GM19452 (cell line): ENCODE results near the gene MBNL2.

ENCODE experiments used
- ATAC-seq: cut with Tn5 transposase; IDR thresholded peaks from one replicate; pipeline ENCODE4 v1.9.1; 2021; ENCODE audit not compliant: unreplicated experiment

Gene MBNL2, protein sequence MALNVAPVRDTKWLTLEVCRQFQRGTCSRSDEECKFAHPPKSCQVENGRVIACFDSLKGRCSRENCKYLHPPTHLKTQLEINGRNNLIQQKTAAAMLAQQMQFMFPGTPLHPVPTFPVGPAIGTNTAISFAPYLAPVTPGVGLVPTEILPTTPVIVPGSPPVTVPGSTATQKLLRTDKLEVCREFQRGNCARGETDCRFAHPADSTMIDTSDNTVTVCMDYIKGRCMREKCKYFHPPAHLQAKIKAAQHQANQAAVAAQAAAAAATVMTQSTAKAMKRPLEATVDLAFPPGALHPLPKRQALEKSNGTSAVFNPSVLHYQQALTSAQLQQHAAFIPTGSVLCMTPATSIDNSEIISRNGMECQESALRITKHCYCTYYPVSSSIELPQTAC

DNA sequence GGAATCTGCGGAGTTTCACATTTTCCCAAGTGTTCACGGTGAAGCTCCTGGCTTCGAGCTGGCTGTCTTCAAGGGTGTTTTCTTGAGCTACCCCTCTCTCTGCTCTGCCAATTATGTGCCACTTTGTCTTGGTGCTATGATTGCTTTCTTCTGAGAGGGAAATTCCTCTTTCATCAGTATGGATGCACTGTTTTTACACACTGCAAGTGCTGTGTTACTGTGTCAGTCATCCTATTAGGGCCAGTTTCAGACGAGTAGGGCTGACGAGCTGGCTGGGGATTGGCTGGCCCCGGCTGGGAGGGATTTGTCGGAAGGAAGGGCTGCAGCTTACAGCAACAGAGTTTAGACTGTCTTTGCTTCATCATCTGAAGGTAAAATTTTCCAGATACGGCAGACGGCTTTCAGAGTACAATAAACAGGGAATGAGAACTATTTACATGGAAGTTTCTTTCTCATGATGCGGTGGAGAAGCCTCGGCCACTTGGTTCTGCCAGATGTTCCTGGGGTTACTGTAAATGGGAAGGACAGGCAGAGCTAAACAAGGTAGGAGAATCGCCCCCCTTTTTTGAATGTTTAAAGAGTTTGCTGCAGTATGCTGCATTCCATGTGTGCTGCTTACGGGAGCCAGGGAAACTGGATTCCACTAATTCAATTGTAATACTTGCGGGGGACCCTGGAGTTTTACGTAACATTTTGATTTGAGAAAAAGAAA lies at the start of gene MBNL2:
MBNL2 (plus strand) TSS at position 345 of the 712 bp plus-strand sequence. CDS start 53,903 bp downstream, outside the sequence.
- peak; percentile 94 for ATAC-seq

DNA sequence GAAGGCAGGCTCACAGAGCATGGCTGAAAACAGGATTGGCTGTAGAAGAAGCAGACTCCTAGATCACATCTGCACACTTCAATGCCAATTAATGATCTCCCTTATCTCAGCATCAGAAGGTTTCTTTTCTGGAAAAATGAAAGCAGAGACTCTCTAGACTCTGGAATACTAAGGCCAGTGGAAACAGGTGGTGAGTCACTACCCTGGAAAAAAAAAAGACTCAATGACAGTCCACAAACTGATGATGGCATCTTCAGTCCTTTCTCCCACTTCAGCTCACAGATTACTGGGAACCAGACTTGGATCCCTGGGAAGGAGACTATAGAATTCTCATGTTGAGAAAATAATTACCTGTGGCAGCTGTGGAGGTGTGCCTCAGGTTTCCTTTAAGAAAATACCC lies 47.5 kb upstream of the MBNL2 start:
- no peak for ATAC-seq

DNA sequence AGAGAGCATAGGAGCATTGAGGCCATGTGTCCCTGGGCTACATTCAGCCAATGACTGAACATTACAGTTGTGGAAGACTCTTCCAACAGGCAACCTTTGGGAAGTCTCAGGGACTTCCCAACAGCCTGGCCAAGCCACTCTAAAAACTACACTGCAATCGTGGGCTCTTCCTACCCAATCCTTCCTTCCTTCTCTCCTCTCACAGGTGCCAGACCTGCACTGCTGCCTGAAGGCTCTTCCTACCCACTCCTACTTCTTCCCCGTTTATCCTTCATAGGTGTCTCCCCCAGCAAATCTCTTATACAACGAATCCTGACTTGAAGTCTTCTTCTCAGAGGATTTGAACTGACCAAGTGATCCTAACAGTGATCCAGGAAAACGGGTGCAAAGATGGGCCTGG lies 47.1 kb upstream of the MBNL2 start:
- no peak for ATAC-seq

DNA sequence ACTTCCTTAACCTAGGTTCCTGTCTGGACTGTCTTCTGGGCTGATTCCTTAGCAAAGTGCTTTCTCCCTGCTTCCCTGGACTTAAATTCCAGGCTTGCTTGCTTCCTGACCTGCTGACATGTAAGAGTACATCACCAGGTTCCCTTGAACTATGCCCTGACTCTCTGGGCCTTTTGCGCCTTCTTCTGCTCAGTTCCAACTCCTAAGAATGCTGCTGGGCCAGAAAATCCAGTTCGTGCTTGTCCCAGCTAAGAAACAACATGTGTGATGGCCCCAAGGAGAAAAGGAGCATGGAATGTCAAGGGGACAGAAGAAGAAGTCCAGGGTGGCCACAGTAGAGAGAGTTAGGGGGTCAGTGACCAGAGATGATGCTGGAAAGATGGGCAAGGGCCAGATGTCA lies 42.6 kb upstream of the MBNL2 start:
- ATAC-seq, result no peak

DNA sequence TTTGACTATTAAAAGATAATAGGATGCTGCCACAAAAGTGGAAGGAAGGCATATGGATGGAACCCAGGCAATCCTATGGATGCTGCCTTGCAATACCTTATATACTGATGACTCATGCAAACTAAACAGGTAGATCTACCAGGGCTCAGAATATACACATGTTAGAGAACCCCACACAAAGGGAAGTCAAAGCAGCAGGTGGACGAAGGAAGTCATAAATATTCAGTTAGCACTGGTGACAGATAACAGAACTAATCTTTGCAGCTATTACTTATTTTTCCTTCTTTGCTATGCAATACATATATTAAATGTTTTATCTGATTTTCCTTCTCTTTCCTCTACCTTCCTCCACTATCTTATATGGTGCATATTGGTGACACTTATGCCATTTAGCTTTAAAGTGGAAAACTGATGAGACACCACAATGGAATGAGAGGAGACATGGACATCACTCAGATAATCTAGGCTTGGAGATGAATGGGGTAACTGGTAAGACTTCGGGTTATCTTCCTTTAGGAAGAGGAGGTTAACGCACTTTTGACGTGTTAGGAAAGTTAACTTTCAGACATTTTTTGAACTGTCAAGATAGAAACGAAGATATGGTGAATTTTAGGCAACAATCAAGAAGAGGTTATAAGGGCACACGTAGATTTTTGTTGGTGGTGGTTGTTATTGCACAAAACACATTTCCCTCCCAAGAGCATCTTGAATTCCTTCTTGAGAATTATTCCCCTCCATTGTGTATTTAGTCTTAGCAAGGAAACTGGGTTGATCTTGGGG lies 39.8 kb upstream of the MBNL2 start:
- no peak for ATAC-seq

DNA sequence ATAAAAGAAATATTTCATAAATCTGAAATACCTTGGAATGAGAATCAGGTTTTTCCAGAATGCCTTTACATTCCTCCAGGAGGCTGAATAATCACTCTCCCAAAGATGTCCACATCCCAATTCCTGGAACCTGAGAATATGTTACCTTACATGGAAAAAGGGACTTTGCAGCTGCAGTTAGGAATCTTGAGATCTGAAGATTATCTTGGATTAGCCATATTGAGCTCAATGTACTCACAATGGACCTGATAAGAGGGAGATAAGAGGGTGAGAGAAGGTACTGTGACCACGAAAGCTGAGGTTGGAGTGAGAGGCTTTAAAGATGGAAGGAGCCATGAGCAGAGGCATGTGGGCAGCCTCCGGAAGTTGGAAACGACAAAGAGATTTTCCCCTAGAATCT lies 36.8 kb upstream of the MBNL2 start:
- no peak for ATAC-seq

DNA sequence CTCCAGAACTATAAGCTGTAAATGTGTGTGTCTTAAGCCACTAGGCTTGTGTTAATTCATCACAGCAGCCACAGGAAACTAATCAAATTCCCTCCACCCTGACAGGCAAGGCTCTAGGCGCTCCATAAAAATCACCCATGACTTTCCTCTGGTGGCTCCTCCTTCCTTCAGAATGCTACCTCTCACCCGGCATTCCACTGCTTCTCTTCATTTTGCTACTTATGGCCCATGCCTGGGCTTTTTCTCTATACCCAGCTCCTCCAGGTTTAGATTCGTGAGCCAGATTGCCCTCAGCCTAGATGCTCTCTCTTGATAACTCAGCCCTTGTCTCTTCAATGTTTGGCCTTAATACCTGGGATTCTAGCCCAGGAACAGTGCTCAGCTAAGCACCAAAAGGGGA lies 36.4 kb upstream of the MBNL2 start:
- no peak for ATAC-seq

DNA sequence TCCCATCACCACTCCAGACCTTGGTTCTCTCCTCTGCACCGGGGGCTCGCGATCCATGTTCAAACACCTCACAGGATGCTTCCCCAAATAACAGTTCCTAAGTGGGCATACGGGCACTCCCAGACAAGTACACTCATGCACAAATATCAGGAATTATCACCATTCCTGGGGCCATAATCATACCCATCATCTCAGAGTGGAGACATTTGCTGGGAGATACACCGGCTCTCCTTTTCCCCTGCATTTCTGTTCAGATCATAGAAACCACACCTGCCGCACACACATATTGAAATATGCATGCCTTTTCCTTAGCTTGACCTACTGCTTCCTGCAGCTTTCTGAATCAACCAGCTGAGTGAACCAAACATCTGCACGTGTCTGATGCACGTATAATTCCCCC lies 33.9 kb upstream of the MBNL2 start:
- no peak for ATAC-seq

DNA sequence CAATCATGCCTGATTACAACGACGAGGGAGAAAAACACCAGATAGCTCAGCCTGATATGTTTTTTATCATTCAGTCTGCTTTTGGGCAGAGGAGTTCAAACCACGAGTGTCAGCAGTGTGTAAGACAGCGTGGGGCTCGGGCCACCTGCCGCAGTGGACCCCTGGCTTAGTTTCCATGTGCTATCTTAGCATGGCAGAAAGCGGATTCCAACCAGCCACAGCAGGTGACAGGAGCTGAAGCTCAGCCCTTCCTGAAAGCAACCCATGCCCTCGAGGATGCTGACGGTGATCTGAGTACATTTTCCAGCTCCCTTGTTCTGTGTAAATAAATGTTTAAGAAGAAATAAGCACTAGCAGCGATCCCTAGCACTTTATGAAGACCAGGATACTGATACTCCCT lies 32.2 kb upstream of the MBNL2 start:
- ATAC-seq, result no peak

DNA sequence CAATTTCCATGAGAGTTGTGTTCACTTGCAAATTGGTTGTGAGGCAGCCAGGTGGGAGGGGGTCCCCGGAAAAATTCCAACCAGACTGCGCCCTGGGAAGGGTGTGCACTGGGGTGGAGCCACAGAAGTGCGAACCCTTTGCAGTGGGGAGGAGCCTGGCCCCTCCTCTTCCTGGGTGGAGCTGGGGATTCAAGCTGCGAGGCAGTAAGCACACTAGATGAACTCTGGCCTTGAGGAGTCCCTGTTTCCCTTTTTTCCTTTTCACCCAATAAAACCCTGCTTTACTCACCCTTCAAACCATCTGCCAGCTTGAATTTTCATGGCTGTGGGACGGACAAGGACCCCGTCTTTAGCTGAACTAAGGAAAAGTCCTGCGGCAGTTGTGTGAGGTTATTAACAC lies 31.0 kb upstream of the MBNL2 start:
- ATAC-seq, result no peak

DNA sequence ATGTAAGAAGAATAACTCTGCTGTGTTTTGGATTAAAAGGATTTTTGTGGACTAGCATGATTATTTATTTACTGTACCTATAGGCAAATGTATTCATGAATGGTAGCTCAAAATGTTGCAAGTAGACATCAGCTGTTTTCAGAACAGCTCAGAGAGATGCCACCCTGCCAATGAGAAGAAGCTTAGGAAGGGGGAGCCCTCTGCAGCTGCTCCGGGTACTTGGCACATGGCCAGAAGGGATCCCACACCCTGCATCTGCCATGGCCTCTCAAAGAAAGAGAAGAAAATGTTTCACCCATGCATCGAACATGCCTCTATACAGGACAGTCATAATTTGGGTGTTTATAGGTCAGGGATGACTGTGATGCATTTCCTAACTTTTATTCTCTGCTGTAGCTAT lies 30.5 kb upstream of the MBNL2 start:
- no peak for ATAC-seq

DNA sequence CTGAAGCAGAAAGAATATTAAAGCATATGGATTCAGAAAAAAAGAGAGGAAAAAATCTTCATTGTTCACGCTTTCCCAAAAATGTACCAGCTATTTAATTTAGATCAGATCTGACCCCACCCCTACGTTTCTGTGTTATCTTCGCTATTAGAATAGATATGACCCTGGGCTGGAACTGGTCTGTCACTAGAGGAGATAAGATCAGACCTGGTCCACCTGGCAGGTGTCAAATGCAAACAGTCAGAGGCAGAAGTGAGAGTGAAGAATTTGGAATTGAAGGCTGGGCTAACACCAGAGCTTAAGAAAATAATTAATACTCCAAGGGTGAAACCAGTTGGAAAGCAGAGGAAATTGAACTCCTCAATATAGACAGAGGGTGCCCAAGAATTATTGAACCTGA lies 30.0 kb upstream of the MBNL2 start:
- no peak for ATAC-seq

DNA sequence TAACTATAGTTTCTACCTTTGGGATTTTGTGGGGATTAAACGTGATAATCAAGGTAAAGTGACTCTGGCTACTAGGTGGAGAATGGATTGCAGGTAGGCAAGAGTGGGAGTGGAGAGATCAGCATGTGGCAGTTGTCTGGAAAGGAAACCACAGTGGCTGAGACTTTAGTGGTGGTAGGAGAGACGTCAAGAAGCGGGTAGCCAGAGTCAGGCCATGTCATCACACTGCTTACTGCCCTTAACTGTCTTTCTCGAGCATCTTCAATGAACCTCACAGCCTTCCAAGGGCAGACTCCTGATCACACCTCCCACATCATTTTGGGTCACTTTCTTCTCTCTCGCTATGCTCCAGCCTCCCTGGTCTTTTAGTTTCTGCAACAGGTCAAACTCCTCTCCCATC lies 28.6 kb upstream of the MBNL2 start:
- ATAC-seq, result no peak

DNA sequence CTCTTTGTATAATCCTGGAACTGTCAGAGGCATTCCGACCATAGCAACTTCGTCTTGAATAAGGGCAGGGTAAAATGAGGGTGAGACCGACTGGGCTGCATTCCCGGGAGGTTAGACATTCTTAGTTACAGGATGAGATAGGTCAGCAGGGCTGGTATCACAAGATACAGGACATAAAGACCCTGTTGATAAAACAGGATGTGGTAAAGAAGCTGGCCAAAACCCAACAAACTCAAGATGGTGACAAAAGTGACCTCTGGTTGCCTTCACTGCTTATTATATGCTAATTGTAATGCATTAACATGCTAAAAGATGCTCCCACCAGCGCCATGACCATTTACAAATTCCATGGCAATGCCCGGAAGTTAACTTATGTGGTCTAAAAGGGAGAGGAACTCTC lies 27.7 kb upstream of the MBNL2 start:
- ATAC-seq, result no peak

DNA sequence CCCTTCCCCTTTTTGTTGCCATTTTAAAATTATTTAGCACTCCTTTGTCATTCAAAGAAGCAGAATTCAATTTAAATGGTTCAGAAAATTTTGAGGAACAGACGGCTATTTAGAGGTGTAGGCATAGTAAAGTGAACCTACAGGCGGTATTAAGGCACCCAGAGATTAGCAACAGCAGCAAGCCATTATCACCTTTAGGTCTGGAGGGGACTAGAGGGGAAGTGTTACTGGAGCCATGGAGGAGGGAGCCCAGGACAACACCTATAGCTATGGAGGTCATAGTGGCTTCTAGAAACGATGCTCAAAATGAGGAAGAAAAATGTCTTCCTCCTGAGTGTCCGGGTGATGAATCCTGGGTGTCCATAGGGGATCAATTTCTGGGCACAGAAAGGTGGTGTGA lies 25.8 kb upstream of the MBNL2 start:
- no peak for ATAC-seq

DNA sequence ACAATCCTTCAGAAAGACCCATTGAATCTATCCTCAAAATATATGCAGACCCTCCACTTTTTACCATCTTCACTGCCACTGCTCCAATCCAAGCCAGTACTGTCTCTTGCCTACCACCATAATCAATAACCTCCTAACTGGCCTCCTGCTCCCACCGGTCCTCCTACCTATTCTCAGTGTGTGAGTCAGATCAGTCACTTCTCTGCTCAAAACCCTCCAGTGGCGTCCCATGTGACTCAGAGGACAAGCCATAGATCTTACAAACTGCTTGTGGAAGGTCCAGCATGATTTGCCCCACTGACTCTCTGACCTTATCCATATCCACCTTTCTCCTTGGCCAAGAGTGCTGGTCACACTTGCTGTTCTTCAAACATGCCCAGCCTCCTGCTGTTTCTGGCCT lies 23.4 kb upstream of the MBNL2 start:
- no peak for ATAC-seq

DNA sequence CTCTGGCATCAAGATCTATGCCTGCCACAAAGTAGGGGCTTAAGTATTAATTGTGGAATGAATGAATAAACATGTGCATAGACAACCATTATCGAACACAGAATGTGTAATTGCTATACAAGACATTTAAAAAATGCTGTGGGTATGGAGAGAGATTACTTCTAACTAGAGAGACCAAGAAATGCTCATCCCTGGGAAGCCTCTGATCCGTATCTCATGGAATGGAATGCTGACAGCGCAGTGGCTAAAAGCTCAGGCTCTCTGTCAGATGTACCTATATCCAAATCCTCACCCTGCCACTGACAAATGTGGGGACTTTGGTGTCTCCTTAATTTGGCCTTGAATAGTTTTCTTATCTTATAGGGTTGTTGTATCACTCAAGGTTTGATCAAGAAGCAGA lies 22.7 kb upstream of the MBNL2 start:
- no peak for ATAC-seq

DNA sequence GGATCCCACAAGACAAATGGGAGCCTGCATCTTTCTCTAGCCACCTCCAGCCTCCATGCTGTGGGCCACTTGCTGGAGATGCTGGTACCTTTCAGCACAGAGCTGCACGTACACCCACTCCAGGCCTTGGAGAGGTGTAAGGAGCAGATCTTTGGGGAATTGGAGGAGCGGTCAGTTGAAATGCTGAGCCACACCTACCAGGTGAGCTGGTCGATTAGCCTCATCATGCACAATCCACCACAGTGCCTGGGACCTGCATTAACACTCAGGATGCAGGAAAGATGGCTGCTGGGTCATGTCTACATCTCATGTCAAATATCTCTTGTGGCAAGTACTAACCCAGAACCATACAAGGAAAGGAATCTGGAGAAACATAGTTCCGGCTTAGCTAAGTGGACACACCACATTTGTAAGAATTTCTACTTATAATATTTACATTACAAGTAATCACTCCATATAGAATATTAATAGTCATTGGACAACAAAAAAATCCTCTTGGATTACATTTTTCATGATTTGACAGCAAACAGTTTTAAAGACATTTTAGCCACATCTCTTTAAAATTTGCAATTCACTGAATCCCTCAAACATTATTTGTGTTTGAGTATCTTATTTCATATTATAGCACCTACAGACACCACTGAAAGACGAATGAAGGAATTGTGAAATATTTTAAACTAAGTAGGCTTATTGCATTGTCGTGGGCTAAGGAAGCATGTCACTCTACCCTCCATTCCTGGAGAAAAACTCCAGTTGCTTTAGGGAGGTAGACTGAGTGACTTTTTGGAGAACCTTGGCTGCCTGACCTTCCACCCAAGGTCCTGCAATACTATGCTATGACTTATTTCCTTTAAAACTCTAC lies 21.8 kb upstream of the MBNL2 start:
- no peak for ATAC-seq

DNA sequence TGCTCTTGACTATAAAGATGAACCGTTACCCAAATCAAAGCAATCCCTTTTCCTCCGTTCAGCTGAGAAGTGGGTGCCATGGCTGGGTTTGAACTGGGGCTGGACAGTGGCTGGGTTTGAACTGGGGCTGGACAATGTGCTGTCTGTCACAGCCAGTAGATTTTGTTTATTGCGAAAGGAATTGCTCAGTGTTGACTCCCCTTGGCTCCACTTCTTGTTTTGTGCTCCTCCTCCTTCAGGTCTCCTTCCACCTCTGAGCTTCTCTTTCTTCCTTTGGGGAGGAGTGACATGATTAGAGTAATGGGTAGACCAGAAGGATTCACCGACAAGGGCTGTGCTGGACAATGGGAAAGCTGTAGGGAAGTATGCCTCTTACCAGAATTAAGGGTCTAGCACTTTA lies 19.4 kb upstream of the MBNL2 start:
- no peak for ATAC-seq

DNA sequence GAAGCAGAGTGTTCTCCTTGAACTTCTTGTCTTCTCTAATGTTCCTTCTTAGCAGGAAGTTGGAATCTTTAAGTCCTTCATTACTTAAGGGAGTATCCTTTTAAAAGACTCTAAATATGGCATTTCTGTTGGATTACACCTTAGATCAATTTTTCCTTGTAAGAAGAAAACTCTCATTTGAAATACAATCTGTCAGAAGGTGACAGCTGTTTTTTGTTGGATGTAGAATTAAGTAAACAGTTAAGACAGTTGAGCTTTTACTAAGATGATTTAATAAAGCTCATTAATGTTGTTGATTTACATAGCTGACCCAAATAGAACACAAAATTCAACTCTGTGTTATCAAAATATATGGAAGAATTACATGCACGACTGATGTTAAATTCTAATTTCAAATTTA lies 16.7 kb upstream of the MBNL2 start:
- no peak for ATAC-seq

DNA sequence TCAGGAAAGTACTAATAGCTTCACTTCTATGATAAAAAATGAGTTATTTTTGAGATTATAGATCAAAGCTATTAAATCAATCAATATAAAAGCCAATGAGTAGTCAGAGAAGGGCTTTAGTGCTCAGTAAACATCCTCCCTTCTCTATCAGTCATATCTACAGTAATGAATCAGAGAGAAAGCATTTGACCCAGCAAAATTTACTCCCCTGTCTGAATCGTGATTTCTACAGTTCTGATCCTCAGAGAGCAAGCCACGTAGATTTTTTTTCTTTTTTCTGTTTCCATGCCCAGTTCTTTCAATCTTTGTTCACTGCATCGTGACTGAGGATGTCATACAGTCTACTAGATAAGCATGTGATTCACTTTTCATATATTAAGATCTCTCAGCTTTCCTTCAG lies 16.2 kb upstream of the MBNL2 start:
- no peak for ATAC-seq
